Measurements from ENCODE around the gene DRG1.
"Not testable (repeated sequence)": the region's sequence is repeated elsewhere in the genome, so short reads cannot be mapped to it uniquely, and the experiment has no call there.

Gene DRG1

GRCh38 chr22:31442768-31443489 is 43.5 kb downstream of the DRG1 start:
- DNase-seq, result no peak

DNA sequence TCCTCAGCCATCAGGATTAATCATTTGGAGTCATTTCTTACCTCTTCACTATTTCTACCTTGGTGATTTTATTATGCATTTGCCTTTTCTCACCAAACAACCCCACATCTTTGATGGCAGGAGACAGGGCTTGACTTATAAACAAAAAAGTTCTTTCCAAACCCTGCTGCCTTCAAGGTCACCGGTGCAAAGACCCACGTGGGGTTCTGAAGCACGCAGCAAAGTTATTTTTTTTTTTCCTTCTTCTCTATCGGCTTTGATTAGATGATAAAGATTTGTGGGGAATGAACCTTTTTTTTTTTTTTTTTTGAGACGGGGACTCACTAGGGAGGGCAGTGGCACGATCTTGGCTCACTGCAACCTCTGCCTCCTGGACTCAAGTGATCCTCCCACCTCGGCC is 44.1 kb downstream of the DRG1 start:
- no peak for DNase-seq

DNA sequence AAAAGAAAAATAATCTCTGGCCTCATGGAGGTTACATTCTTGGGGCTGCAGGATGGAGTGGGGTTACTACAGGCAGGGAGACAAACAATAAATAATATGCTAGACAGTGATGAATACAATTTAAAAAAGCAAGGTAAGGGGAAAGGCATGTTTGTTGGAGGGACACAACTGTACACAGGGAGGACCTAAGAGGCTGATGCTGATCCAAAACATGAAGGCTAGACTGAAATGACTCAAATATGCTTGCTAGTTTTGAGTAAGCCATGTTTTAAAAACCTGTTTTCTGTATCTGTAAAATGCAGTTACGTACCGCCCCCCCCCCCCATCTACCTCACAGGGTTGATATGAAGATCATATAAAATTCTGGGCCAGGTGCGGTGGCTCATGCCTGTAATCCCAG is 46.2 kb downstream of the DRG1 start:
- DNase-seq, result no peak

GRCh38 chr22:31446208-31446607 is 46.8 kb downstream of the DRG1 start:
- DNase-seq, result no peak

- DNase-seq, result no peak
Measured at GRCh38 chr22:31446767-31447166, 47.4 kb downstream of the DRG1 start.

DNA sequence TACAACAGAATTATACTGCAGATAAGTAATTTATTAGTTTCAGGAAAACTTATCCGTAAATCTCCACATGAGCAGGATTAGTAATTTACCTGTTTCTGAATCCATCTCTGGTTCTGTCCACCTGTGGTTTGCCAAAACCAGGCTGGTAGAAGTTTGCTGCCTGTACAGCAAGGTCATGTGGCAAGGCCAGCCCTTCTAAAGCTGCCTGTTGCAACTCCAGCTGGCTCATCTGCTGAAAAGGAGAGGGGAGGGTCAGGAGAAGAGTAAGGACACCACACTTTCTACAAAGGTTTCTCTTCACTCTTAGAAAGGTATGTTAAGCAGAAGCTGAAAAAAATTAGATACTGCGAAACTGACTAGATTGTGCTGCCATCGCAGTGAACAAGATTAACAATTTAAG is 47.9 kb downstream of the DRG1 start:
- DNase-seq, result no peak

DNA sequence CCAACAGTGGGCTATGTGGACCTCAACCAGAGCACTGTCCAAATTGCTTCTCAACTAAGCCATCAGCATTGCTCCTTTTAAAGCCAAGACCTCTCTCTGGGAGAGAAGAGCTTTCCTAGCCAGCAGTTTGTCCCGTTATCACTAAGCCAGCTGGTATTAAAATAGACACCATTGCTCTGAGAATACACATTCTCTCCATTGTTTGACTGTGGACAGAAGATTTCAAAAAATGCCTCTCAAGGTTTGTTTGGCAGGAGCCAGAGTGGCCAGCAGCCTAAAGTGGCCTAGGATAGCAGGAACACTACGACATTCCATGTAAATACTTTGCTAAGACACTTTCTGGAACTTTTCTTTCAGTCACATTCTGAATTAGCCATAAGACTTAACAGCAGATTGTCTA is 49.0 kb downstream of the DRG1 start:
- no peak for DNase-seq

- DNase-seq, result no peak
Measured at GRCh38 chr22:31449506-31449905, 50.1 kb downstream of the DRG1 start.

DNA sequence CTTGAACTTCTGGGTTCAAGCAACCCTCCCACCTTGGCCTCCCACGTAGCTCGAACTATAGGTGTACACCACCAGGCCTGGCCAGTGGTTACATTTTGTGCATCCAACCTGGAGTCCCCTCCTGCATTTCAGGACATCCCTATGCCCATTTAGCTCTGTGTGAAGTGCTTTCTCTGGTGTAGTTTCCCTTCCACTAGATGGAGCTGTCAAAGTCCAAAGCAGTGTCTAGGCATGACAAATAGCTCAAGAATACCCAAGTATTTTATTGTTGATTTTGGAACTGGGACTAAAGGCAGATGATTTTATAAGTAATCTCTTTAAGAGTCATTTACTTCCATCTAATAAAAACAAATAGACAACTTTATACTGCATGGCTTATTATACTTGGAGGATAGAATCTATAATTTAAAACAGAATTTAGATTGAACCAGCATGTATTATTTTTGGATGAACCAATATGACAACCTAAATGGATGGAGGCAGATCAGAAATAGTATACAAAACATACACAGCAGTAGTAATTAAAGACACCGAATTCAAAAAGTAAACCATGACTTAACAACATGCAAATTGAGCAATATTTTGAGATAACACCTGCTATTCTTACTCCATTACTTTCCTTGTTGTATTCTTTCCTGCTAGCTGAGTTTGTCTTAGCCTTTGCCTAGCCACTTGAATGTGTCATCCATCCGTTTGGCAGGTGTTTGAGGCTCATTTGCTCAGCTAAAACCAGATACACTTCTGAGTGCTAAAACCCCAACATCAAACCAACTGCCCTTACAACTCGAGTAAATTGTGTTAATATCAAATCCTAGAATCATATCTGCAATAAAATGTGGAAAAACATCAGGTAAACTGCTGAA is 52.5 kb downstream of the DRG1 start:
- peak; percentile 39 for DNase-seq

DNA sequence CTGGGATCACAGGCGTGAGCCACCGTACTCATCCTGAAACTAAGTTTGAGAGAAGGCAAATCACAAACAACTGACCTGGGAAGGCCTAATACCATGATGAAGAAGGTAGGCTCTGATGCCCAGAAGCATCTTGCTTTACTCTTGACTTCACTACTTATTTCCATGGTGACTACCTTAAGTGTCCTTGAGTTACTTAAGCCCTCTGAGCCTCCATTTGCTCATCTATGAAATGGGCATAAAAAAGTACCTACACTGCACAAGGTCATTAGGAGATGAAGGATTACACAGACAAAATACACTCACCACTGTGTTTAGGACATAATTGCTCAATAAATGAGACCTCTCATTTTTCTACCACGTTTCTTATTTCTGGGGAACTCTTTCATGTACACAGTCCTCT is 62.3 kb downstream of the DRG1 start:
- no peak for DNase-seq

- DNase-seq, result no peak
Measured at GRCh38 chr22:31465307-31465706, 65.9 kb downstream of the DRG1 start.

DNA sequence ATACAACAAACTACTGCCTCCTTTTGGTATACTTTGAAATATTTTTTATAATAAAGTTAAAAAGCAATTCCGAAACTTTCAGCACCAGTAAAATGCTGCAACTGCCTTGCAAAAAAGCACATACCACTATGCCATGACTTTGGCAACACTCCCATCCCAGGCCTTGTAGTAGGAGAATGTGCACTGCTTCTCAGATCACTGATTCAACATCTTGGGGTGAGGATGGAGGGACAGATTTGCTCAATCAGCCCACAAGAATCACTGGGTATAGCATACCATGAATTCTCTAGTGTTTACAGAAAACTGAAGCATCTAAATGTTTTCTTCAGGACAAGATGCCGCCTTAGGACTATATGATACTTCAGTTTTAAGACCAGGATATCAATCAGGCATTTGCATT is 75.3 kb downstream of the DRG1 start:
- peak; percentile 79 for DNase-seq

DNA sequence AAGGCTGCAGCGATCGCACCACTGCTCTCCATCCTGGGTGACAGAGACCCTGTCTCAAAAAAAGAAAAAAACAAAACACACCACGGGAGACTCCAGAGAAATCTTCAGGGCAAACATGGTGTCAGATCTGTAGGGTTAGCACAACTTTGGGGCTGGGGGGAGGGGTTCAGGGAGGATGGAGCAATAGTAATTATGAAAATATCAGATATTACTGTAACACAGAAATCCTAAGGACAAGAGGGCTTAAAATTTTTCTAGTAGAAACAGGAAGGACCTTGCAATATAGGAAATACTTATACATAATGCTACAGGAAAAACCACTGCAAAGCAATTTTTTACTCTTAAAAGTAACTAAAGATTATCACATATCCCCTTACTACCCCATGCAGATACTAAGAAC is 76.4 kb downstream of the DRG1 start:
- DNase-seq, result no peak

GRCh38 chr22:31477329-31477728 is 77.9 kb downstream of the DRG1 start:
- DNase-seq, result no peak

- DNase-seq, result no peak
Measured at GRCh38 chr22:31481129-31481528, 81.7 kb downstream of the DRG1 start.

- not testable (repeated sequence) for DNase-seq
Measured at GRCh38 chr22:31482470-31482869, 83.1 kb downstream of the DRG1 start.
